Stimulated activated CD8-positive, alpha-beta memory T cell treated with anti-CD3 and anti-CD28 coated beads, Interleukin-12 subunit alpha, Interleukin-12 subunit beta, amount 100 ng/mL, for 4 hours (primary cell): Measurements from ENCODE around the gene COASY.
"Not testable (repeated sequence)": the region's sequence is repeated elsewhere in the genome, so short reads cannot be mapped to it uniquely, and the experiment has no call there.

Experiments used
- DNase-seq: peaks from one replicate; pipeline ENCODE4 v3.0.0-alpha.2; 2020; ENCODE audit warnings: low read depth

The COASY gene

GRCh38 chr17:42553161-42553818 lies 8.7 kb upstream of the COASY start:
- no peak for DNase-seq

DNA sequence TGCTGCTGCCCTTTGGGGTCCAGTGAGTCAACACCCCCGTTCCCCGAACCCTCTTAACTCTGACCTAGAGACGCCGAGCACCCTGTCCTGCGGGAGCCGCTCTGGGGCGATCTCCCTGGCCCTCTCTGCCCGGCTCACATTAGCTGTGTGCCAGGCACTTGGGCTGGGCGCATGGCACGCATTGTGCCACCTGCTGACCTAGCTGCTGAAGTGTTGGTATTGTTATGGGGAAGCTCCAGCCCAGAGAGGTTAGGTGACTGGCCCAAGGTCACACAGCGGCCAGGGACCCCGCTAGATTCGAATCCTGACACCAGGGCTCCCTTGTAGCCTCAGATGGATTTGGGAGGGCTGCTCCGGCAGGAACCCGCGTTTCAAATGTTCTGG lies 8.1 kb upstream of the COASY start:
- no peak for DNase-seq

- peak; percentile 65 for DNase-seq
These were observed 7.5 kb upstream of the COASY start for GRCh38 chr17:42554250-42555121.

- no peak for DNase-seq
These were observed 6.8 kb upstream of the COASY start for GRCh38 chr17:42555122-42555622.

DNA sequence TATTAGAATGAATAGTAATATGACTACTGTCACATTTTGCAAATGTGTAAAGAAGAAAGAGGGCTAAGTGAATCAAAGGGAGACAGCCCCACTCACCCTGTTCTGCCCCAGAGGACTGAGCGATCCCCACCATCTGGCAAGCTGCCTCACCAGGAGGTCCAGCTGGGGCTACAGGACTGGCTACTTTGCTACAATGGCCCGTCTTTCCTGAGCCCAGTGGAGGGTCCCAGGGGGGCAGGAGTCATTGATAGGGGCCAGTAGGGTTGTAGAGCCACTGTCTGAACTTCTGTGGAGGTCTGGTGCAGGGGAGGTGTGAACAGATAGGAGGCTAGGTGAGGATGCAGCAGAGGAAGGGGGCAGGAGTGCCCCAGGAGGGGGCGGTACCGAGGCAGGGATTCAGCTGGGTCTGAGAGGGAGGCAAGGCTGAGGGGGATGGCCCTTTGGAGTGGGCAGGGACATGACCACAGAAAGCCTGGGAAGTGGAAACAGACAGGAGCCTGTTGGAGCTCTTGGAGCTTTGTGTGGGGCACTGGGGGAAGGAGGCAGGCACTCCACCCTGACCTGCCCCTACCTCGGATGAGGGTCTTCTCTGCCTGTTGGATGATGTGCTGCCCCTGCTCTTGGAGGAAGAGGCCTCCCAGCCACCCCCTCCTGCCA lies 5.9 kb upstream of the COASY start:
- DNase-seq, result not testable (repeated sequence)

DNA sequence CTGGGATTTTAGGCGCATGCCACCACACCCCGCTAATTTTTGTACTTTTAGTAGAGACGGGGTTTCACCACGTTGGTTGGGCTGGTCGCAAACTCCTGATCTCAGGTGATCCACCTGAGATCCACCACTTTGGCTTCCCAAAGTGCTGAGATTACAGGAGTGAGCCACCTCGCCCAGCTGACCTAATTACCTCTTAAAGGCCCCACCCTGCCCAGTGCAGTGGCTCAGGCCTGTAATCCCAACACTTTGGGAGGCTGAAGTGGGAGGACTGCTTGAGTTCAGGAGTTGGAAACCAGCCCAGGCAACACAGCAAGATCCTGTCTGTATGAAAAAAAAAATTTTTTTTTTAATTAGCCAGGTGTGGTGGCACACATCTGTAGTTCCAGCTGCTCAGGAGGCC lies 2.9 kb upstream of the COASY start:
- DNase-seq, result no peak

DNA sequence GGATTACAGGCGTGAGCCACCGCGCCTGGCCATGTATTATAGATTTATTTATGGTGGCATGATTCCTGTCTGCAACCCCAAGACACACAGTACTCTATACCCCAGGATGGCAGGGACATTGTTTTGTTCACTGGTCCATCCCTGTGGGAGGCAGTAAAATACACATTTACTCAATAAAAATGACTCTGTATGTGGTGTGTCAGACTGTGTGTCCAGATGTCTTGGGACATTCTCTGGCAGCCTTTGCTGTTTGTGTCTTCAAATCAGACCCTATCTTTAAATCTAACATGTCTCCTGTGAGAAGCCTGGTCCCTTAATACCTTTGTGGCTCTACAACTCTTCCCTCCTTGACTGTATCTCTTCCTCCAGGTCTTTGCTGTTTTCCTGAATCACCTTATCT lies 1.7 kb upstream of the COASY start:
- no peak for DNase-seq

- DNase-seq, result no peak
These were observed 617 bp downstream of the COASY start for GRCh38 chr17:42562388-42563142.

- DNase-seq, result no peak
These were observed 1.2 kb downstream of the COASY start for GRCh38 chr17:42563143-42563509.

GRCh38 chr17:42563543-42563942 lies 1.6 kb downstream of the COASY start:
- DNase-seq, result no peak

DNA sequence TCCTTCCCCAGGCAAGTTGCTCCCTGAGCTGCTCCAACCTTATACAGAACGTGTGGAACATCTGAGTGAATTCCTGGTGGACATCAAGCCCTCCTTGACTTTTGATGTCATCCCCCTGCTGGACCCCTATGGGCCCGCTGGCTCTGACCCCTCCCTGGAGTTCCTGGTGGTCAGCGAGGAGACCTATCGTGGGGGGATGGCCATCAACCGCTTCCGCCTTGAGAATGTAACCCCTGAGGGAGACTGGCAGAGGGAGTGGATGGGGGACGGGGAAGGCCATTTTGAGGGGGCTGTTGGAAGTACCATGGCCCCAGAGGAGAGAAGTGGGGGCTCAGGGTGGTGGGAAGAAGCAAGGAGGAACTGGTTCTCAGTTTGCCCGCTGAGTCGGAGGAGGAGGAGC lies 2.0 kb downstream of the COASY start:
- DNase-seq, result no peak

DNA sequence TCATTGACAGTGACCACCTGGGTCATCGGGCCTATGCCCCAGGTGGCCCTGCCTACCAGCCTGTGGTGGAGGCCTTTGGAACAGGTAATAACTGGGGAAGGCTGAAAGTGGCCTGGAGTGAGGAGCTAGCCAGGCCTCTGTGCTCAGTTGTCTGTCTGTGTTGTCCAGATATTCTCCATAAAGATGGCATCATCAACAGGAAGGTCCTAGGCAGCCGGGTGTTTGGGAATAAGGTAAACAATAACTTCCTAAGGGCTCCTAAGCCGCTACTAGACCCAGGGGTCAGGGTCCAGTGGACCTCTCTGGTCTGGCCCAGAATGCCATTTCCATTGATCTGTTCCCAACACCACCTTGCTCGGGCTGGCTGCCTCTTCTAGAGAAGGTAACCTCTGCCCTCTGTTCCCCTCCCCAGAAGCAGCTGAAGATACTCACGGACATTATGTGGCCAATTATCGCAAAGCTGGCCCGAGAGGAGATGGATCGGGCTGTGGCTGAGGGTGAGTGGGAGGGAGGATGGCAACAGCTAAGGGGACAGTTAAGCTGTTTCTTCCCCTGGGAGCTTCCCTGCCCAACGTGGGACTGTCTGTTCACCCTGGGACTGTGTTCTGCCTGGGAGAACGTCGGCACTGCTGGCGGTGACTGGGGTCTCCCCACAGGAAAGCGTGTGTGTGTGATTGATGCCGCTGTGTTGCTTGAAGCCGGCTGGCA lies 3.0 kb downstream of the COASY start:
- DNase-seq, result no peak

DNA sequence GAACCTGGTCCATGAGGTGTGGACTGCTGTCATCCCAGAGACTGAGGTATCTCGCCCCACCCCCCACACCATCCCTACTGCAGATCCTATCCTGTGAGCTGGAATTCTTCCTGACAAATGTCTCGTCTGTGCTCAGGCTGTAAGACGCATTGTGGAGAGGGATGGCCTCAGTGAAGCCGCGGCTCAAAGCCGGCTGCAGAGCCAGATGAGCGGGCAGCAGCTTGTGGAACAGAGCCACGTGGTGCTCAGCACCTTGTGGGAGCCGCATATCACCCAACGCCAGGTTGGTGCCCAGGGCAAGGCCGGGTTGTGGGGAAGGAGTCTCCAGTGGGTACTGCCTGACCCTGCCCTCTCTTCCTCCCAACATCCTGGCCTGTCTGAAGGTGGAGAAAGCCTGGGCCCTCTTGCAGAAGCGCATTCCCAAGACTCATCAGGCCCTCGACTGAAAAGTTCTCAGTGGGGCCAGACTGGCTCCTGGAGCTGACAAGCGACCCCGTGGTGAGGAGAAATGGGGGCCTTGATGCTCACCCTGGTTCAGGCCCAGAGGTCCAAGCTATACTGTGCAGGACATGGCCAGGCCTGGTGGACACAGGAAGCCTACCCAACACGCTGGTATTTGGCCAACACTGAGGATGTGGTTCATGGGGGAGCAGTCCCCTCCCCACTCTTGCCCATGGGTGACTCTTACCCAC lies 3.7 kb downstream of the COASY start:
- DNase-seq, result no peak

GRCh38 chr17:42566215-42566882 lies 4.4 kb downstream of the COASY start:
- DNase-seq, result no peak

- DNase-seq, result peak; percentile 87
These were observed 5.1 kb downstream of the COASY start, which contains the start of gene MLX for GRCh38 chr17:42566883-42567573. MLX (plus strand) TSS chr17:42567100; CDS start chr17:42567125, 25 bp downstream.

DNA sequence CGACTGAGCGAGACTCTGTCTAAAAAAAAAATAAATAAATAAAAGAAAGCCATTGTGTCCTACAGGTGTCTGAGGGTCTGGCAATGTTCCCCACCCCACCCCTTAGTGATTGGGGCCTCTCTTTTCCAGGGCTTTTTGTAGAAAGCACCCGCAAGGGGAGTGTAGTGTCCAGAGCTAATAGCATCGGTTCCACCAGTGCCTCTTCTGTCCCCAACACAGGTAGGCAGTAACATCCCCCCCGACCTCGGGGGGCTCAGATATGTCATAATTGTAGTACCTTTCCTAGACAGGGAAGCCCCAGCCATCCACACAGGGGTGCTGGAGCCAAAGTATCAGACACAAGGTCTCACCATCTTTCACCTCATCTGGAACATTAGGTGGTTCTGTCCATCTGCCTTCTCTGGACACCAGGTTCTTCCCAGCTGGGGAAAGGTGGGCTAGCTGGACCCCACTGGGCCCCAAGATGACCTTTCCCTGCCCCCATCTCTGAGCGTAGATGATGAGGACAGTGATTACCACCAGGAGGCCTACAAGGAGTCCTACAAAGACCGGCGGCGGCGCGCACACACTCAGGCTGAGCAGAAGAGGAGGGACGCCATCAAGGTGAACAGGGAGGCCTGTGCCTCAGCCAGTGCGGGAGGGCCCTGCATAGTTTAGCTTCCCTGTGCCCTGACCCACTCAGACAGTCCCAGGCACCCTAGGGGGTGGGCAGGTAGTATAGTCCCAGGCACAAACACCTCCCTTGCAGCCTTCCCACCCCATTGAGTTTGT lies 6.6 kb downstream of the COASY start:
- no peak for DNase-seq

- no peak for DNase-seq
These were observed 9.7 kb downstream of the COASY start for GRCh38 chr17:42571435-42572225.

DNA sequence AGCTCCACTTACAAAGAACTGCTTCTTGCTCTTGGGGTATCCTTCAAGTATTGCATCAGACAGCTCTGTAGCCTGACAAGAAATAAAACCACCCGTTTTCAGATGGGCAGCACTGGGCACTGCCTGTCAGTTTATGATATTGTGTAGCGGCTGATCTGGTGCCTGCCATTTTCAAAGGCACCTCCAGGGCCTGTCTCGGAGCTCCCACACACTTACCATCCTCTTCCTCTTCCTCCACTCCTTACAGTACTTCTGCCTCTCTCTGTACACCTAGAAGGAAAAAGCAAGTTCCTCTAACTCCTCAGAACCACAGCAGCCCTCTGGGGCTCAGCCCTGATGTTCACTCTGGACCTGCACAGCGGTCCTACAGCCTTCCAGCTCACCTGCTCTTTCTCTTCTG lies 11.1 kb downstream of the COASY start:
- no peak for DNase-seq
